Epithelial cell of proximal tubule (primary cell): ENCODE results near the gene PDE2A. TPM values are rescaled to one million over a fixed set of nuclear protein-coding genes. Genes with fewer than 3 reads are reported as not detected.

ENCODE experiments used
- DNase-seq: peaks from one replicate; pipeline ENCODE4 v3.0.0-alpha.2; 2011; ENCODE audit warnings: low read depth
- H3K4me3 ChIP-seq: 2 replicates; pipeline ENCODE4 v1.5.1; 2011; ENCODE audit warnings: low read depth, mild to moderate bottlenecking, low read length
- total RNA-seq: library from RNA; depleted of rRNA; stranded (reverse); fragments of >200 nt; gene quantifications from 2 replicates; pipeline ENCODE4 v1.2.3, GENCODE V29; 2015
- TF ChIP-seq, protein P1 (sequence below): conservative IDR thresholded peaks from 2 replicates; pipeline ENCODE4 v1.5.1; 2012; ENCODE audit warnings: low read depth, mild to moderate bottlenecking, low read length

The PDE2A gene
- total RNA-seq, 1 donor from 2014 or later = 0.69 TPM

GRCh38 chr11:72662036-72662435, 12.2 kb downstream of the PDE2A start:
- DNase-seq = no peak
- H3K4me3 ChIP-seq = no peak overlapping the region
- TF ChIP-seq, protein P1, sequence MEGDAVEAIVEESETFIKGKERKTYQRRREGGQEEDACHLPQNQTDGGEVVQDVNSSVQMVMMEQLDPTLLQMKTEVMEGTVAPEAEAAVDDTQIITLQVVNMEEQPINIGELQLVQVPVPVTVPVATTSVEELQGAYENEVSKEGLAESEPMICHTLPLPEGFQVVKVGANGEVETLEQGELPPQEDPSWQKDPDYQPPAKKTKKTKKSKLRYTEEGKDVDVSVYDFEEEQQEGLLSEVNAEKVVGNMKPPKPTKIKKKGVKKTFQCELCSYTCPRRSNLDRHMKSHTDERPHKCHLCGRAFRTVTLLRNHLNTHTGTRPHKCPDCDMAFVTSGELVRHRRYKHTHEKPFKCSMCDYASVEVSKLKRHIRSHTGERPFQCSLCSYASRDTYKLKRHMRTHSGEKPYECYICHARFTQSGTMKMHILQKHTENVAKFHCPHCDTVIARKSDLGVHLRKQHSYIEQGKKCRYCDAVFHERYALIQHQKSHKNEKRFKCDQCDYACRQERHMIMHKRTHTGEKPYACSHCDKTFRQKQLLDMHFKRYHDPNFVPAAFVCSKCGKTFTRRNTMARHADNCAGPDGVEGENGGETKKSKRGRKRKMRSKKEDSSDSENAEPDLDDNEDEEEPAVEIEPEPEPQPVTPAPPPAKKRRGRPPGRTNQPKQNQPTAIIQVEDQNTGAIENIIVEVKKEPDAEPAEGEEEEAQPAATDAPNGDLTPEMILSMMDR = no peak

DNA sequence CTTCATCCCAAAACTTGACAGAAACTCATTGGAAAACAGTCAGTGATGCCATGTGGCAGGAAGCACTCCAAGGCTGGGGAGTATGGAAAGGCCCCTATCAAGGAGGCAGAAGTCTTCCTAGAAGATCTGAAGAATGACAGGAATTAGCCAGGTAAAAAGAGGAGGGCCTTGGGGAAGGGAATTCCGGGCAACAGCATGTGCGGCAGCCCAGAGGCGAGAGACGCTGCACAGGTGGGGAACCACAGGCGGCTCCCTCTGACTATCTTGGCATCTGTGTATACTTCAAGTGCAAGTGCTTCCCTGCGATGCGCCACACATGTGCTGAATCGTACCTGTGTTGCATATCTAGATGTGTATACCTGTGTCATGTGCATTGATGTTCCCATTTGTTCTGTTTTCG, 12.7 kb downstream of the PDE2A start:
- TF ChIP-seq, protein P1 = no peak
- DNase-seq = no peak
- H3K4me3 ChIP-seq = no peak overlapping the region

DNA sequence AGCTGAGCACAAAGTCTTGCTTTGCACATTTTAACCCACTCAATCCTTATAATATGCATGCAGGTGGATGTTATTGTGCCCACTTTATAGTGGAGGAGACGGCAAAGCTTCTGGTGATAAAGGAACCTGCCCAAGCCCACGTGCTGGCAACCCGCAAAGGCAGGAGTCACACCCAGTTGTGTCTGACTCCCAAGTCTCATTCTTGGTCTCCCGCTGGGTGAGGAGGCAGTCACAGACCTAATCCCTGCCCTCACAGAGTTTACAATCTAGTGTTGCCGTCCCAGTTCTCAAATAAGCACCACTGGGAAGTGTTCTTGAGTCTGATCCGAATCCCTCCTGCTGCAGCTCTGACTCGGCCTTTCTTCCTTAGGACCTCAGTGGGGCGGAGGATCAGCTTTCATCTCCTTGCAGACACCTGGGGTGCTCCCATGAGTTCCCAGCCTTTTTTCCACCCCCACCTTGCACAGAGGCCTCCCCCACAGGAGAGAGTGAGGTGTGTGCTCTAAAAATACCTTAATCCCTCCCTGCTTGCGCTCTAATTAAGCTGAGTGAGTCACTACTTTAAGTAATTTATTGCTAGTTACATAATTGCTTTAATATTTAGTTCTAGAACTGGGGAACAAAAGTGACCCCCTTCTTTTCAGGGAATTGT, 15.1 kb downstream of the PDE2A start:
- TF ChIP-seq, protein P1 = no peak

DNA sequence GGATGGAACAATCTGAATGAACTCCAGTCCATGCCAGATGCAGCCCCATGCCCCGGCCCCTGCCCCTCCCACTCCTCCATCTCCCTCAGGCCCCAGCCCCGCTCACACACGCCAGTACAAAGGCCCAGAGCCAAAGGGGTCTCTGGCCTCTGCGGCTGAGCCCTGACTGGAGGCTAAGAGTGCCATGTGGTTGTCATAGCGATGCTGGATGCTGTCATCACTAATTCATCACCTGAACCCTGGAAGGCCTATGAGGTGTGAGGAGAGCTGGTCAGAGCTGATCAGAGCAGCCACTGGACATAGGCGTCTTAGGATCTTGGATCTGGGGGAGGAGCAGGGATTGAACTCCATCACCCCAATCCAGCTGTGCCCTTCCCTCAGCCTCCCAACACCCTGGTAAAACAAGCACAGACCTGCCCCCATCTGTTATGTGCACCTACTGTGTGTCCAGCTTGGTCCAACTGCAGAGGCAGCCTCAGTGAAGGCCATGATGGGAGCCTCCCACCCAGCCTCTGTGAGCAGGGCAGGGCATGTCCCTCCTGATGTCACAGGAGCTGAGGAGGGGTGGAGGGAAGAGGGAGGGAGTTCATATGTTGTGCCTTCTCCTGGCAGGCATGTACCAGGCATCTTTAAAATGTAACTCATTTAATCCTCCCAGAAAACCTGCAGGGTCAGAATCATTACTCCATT, 16.7 kb downstream of the PDE2A start:
- TF ChIP-seq, protein P1 = no peak
- H3K4me3 ChIP-seq = no peak overlapping the region
- DNase-seq = no peak

More for the DNA sequence above, 15.1 kb downstream of the PDE2A start:
- H3K4me3 ChIP-seq = no peak overlapping the region
- DNase-seq = no peak

DNA sequence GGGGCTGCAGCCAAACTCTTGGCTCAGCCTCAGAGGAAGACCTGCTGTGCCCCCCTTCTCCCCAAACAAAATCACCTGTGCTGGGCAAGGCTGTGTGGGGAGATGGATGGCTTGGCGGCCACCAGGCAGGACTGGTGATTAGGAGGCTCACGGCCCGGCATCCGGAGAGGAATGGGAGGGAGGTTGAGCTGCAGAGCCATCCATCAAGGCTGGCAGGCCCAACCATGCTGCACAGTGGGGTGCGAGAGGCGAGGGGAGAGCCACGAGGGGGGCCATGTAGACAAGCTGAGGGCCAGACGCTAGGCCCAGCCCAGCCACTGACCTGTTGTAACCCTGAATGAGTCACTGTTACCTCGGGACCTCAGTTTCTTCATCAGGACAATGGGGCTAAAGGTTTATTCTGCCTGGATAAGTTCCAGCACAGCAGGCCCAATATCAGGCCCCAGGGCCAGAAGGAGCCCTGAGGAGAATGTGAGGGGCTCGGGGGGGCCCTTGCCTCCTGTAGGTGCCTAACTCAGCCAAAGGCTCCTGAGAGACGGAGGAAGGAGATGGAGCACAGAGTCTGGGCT, 18.2 kb downstream of the PDE2A start:
- no peak for DNase-seq
- H3K4me3 ChIP-seq = no peak overlapping the region
- TF ChIP-seq, protein P1 = no peak

- TF ChIP-seq, protein P1 = no peak
- H3K4me3 ChIP-seq = no peak overlapping the region
- no peak for DNase-seq
Observed at GRCh38 chr11:72655014-72655413, 19.2 kb downstream of the PDE2A start.
